Fibroblast of lung (primary cell): Measurements from ENCODE around the gene BMPR1A. TPM values are rescaled to one million over a fixed set of nuclear protein-coding genes. Genes with fewer than 3 reads are reported as not detected.

Experiments
- DNase-seq, 2 donors: peaks; one replicate each; pipeline versions ENCODE4 v3.0.0 to v3.0.0-alpha.2; 2010; ENCODE audit warnings: low read depth in 2 of 2
- H2AFZ ChIP-seq: 2 replicates; pipeline ENCODE4 v1.5.1; 2012; ENCODE audit warnings: low read length, control low read depth, inconsistent platforms
- H3K27ac ChIP-seq: 2 replicates; pipeline ENCODE4 v1.5.1; 2011; ENCODE audit warnings: low read length, control low read depth; ENCODE audit not compliant: insufficient read depth
- H3K27me3 ChIP-seq: 2 replicates; pipeline ENCODE4 v1.5.1; 2011; ENCODE audit warnings: mild to moderate bottlenecking, low read length; ENCODE audit not compliant: control insufficient read depth, insufficient read depth
- H3K36me3 ChIP-seq: 2 replicates; pipeline ENCODE4 v1.5.1; 2011; ENCODE audit warnings: low read length; ENCODE audit not compliant: control insufficient read depth, insufficient read depth
- H3K4me1 ChIP-seq: 2 replicates; pipeline ENCODE4 v1.5.1; 2011; ENCODE audit warnings: low read length; ENCODE audit not compliant: control insufficient read depth, insufficient read depth; ENCODE audit errors: extremely low read depth
- H3K4me2 ChIP-seq: 2 replicates; pipeline ENCODE4 v1.5.1; 2011; ENCODE audit warnings: low read length, control low read depth; ENCODE audit not compliant: insufficient read depth; ENCODE audit errors: extremely low read depth
- H3K4me3 ChIP-seq, 4 experiments: fragments of 200-600 bp in 1 of 4; sonication (generic) in 1 of 4; replicated peaks in 1 of 4; 2 replicates each; pipeline ENCODE4 v1.5.1; 2011 to 2016; ENCODE audit warnings: low read length in 4 of 4, low read depth in 3 of 4, mild to moderate bottlenecking in 3 of 4, control low read depth in 2 of 4, inconsistent platforms in 1 of 4, mixed read lengths in 1 of 4; ENCODE audit not compliant: insufficient read depth in 1 of 4; ENCODE audit errors: control extremely low read depth in 1 of 4
- H3K79me2 ChIP-seq: 2 replicates; pipeline ENCODE4 v1.5.1; 2012; ENCODE audit warnings: mild to moderate bottlenecking, low read length, inconsistent platforms; ENCODE audit not compliant: control insufficient read depth, insufficient read depth
- H3K9ac ChIP-seq: 2 replicates; pipeline ENCODE4 v1.5.1; 2011; ENCODE audit warnings: mild to moderate bottlenecking, low read length, control low read depth; ENCODE audit not compliant: insufficient read depth
- H3K9me3 ChIP-seq: 2 replicates; pipeline ENCODE4 v1.5.1; 2012; ENCODE audit warnings: low read depth, low read length; ENCODE audit not compliant: control insufficient read depth, insufficient read depth
- H4K20me1 ChIP-seq: 2 replicates; pipeline ENCODE4 v1.5.1; 2011; ENCODE audit warnings: low read length; ENCODE audit not compliant: control insufficient read depth, insufficient read depth; ENCODE audit errors: extremely low read depth
- CTCF ChIP-seq, 2 donors: IDR thresholded peaks in 1 of 2; conservative IDR thresholded peaks in 1 of 2; 1 replicate in 1 of 2; 2 replicates in 1 of 2; pipeline ENCODE4 v1.5.1; 2011 to 2012; ENCODE audit warnings: low read length in 2 of 2, control low read depth in 1 of 2, inconsistent platforms in 1 of 2, low read depth in 1 of 2, mild to moderate bottlenecking in 1 of 2
- EZH2 ChIP-seq: IDR thresholded peaks from 2 replicates; pipeline ENCODE4 v1.5.1; 2012; ENCODE audit warnings: low read length, control low read depth, mild to moderate bottlenecking; ENCODE audit errors: missing control alignments
- polyA plus RNA-seq, 2 donors: library from polyadenylated mRNA; depleted of rRNA in 1 of 2; stranded (reverse) in 1 of 2; unstranded in 1 of 2; fragments of >200 nt; gene quantifications; 2 replicates each; pipeline ENCODE4 v1.2.1, GENCODE V29; 2011 to 2012; ENCODE audit warnings: missing spikeins in 1 of 2
- total RNA-seq: library from RNA; depleted of rRNA; stranded (reverse); fragments of >200 nt; gene quantifications from 2 replicates; pipeline ENCODE4 v1.2.1, GENCODE V29; 2014

BMPR1A gene
- total and polyA plus RNA-seq, 2 donors (not counting 1 experiment from before 2014, with no cell fraction given), result 52.8 to 61.8 TPM

- no peaks in the 10 kb centered on the region for H4K20me1 ChIP-seq
- H3K9ac ChIP-seq, result no peak overlapping the region
- DNase-seq, result no peak
- peaks cover 21% of the 10 kb centered on the region for H3K4me1 ChIP-seq
- TF ChIP-seq EZH2, result no peak
- no peak for TF ChIP-seq CTCF (conservative IDR thresholded peaks at IDR 0.05 in 1 of 2, IDR thresholded peaks at IDR 0.05 in 1 of 2; ENCODE audit: low read depth in 1 of 2, low read length in 2 of 2)
- no peak overlapping the region for H2AFZ ChIP-seq
- H3K4me2 ChIP-seq, result no peak overlapping the region
- H3K36me3 ChIP-seq, result no peaks in the 10 kb centered on the region
- no peaks in the 10 kb centered on the region for H3K79me2 ChIP-seq
- no peak overlapping the region for H3K4me3 ChIP-seq
- H3K27ac ChIP-seq, result no peak overlapping the region
- H3K27me3 ChIP-seq, result no peaks in the 10 kb centered on the region
- H3K9me3 ChIP-seq, result no peaks in the 10 kb centered on the region
Measured at GRCh38 chr10:86960863-86961434, 204.5 kb downstream of the BMPR1A start.

GRCh38 chr10:86961481-86962091 is 205.2 kb downstream of the BMPR1A start:
- H3K79me2 ChIP-seq, result no peaks in the 10 kb centered on the region
- no peaks in the 10 kb centered on the region for H3K27me3 ChIP-seq
- H4K20me1 ChIP-seq, result no peaks in the 10 kb centered on the region
- H3K4me2 ChIP-seq, result no peak overlapping the region
- no peaks in the 10 kb centered on the region for H3K36me3 ChIP-seq
- no peak overlapping the region for H3K9ac ChIP-seq
- H3K9me3 ChIP-seq, result no peaks in the 10 kb centered on the region
- no peak overlapping the region for H3K27ac ChIP-seq
- H3K4me3 ChIP-seq, result no peak overlapping the region
- peaks cover 24% of the 10 kb centered on the region for H3K4me1 ChIP-seq
- no peak for TF ChIP-seq EZH2
- no peak for TF ChIP-seq CTCF (conservative IDR thresholded peaks at IDR 0.05 in 1 of 2, IDR thresholded peaks at IDR 0.05 in 1 of 2; ENCODE audit: low read depth in 1 of 2, low read length in 2 of 2)
- DNase-seq, result no peak
- no peak overlapping the region for H2AFZ ChIP-seq

GRCh38 chr10:86962136-86962980 is 205.9 kb downstream of the BMPR1A start:
- DNase-seq, result no peak
- Histone ChIP-seq H3K36me3 (no peaks in the 10 kb centered on the region), H3K27me3 (no peaks in the 10 kb centered on the region), H3K9ac (no peak overlapping the region), H2AFZ (no peak overlapping the region), H3K4me1 (peaks cover 31% of the 10 kb centered on the region), H3K9me3 (no peaks in the 10 kb centered on the region), H3K27ac (no peak overlapping the region), H3K4me2 (no peak overlapping the region), H3K79me2 (peaks cover 1% of the 10 kb centered on the region), H3K4me3 (no peak overlapping the region), H4K20me1 (no peaks in the 10 kb centered on the region)
- TF ChIP-seq EZH2, result no peak
- TF ChIP-seq CTCF (conservative IDR thresholded peaks at IDR 0.05 in 1 of 2, IDR thresholded peaks at IDR 0.05 in 1 of 2; ENCODE audit: low read depth in 1 of 2, low read length in 2 of 2), result no peak
